Measurements from ENCODE around the gene HOXC5. TPM values are rescaled to one million over a fixed set of nuclear protein-coding genes. Genes with fewer than 3 reads are reported as not detected.

HOXC5 gene
- total and polyA plus RNA-seq, 4 donors = 3.8 to 3.9 TPM; not detected in 2

GRCh38 chr12:54045868-54046521 lies 13.1 kb downstream of the HOXC5 start:
- 63 to 81% methylated on average over 16 of the region's 16 CpGs for WGBS, 2 donors
- Histone ChIP-seq H3K27me3 (ENCODE audit: control insufficient read depth in 1 of 2, insufficient read depth in 2 of 2, low read length in 1 of 2) (no peaks in the 10 kb centered on the region), H3K4me1 (ENCODE audit: control insufficient read depth in 1 of 2, insufficient read depth in 2 of 2, low read length in 2 of 2) (no peaks in the 10 kb centered on the region), H3K9me3 (ENCODE audit: control insufficient read depth, low read length) (no peaks in the 10 kb centered on the region), H3K36me3 (ENCODE audit: control insufficient read depth in 1 of 2, insufficient read depth in 2 of 2, low read length in 1 of 2) (no peaks in the 10 kb centered on the region), H3K27ac (ENCODE audit: low read depth in 1 of 2, low read length in 2 of 2) (no peak overlapping the region), H3K4me3 (ENCODE audit: low read length in 2 of 2) (no peak overlapping the region)
- no peak for ATAC-seq (ENCODE audit: low FRiP score)
- intact Hi-C loops (cut with DNase I) = no loop called here
- no peak for DNase-seq

GRCh38 chr12:54046809-54047159 lies 13.9 kb downstream of the HOXC5 start:
- intact Hi-C loops (cut with DNase I) = no loop called here
- H3K27me3 ChIP-seq (ENCODE audit: control insufficient read depth in 1 of 2, insufficient read depth in 2 of 2, low read length in 1 of 2) = no peaks in the 10 kb centered on the region
- H3K9me3 ChIP-seq (ENCODE audit: control insufficient read depth, low read length) = no peaks in the 10 kb centered on the region
- DNase-seq (no peak), ATAC-seq (ENCODE audit: low FRiP score) (no peak)
- H3K4me3 ChIP-seq (ENCODE audit: low read length in 2 of 2) = no peak overlapping the region
- H3K4me1 ChIP-seq (ENCODE audit: control insufficient read depth in 1 of 2, insufficient read depth in 2 of 2, low read length in 2 of 2) = no peaks in the 10 kb centered on the region
- no peaks in the 10 kb centered on the region for H3K36me3 ChIP-seq (ENCODE audit: control insufficient read depth in 1 of 2, insufficient read depth in 2 of 2, low read length in 1 of 2)
- WGBS, 2 donors = 61 to 72% methylated on average over 27 of the region's 27 CpGs
- H3K27ac ChIP-seq (ENCODE audit: low read depth in 1 of 2, low read length in 2 of 2) = no peak overlapping the region

- DNase-seq (no peak), ATAC-seq (ENCODE audit: low FRiP score) (no peak)
- H3K4me1 ChIP-seq (ENCODE audit: control insufficient read depth in 1 of 2, insufficient read depth in 2 of 2, low read length in 2 of 2) = no peaks in the 10 kb centered on the region
- no peak overlapping the region for H3K27ac ChIP-seq (ENCODE audit: low read depth in 1 of 2, low read length in 2 of 2)
- intact Hi-C loops (cut with DNase I) = no loop called here
- 51 to 62% methylated on average over 61 of the region's 61 CpGs for WGBS, 2 donors
- no peaks in the 10 kb centered on the region for H3K9me3 ChIP-seq (ENCODE audit: control insufficient read depth, low read length)
- no peak overlapping the region for H3K4me3 ChIP-seq (ENCODE audit: low read length in 2 of 2)
- H3K36me3 ChIP-seq (ENCODE audit: control insufficient read depth in 1 of 2, insufficient read depth in 2 of 2, low read length in 1 of 2) = no peaks in the 10 kb centered on the region
- H3K27me3 ChIP-seq (ENCODE audit: control insufficient read depth in 1 of 2, insufficient read depth in 2 of 2, low read length in 1 of 2) = no peaks in the 10 kb centered on the region
Measured at GRCh38 chr12:54047160-54047963, 14.5 kb downstream of the HOXC5 start.

GRCh38 chr12:54047964-54048303 lies 15.1 kb downstream of the HOXC5 start:
- Histone ChIP-seq H3K4me1 (ENCODE audit: control insufficient read depth in 1 of 2, insufficient read depth in 2 of 2, low read length in 2 of 2) (no peaks in the 10 kb centered on the region), H3K9me3 (ENCODE audit: control insufficient read depth, low read length) (no peaks in the 10 kb centered on the region), H3K36me3 (ENCODE audit: control insufficient read depth in 1 of 2, insufficient read depth in 2 of 2, low read length in 1 of 2) (no peaks in the 10 kb centered on the region), H3K27ac (ENCODE audit: low read depth in 1 of 2, low read length in 2 of 2) (no peak overlapping the region), H3K27me3 (ENCODE audit: control insufficient read depth in 1 of 2, insufficient read depth in 2 of 2, low read length in 1 of 2) (no peaks in the 10 kb centered on the region), H3K4me3 (ENCODE audit: low read length in 2 of 2) (no peak overlapping the region)
- intact Hi-C loops (cut with DNase I) = no loop called here
- WGBS, 2 donors = 71 to 98% methylated on average over 8 of the region's 8 CpGs
- DNase-seq = no peak
- no peak for ATAC-seq (ENCODE audit: low FRiP score)

GRCh38 chr12:54048406-54049093 lies 15.7 kb downstream of the HOXC5 start:
- DNase-seq (no peak), ATAC-seq (ENCODE audit: low FRiP score) (no peak)
- Histone ChIP-seq H3K27me3 (ENCODE audit: control insufficient read depth in 1 of 2, insufficient read depth in 2 of 2, low read length in 1 of 2) (no peaks in the 10 kb centered on the region), H3K4me1 (ENCODE audit: control insufficient read depth in 1 of 2, insufficient read depth in 2 of 2, low read length in 2 of 2) (no peaks in the 10 kb centered on the region), H3K4me3 (ENCODE audit: low read length in 2 of 2) (no peak overlapping the region), H3K27ac (ENCODE audit: low read depth in 1 of 2, low read length in 2 of 2) (no peak overlapping the region), H3K9me3 (ENCODE audit: control insufficient read depth, low read length) (no peaks in the 10 kb centered on the region), H3K36me3 (ENCODE audit: control insufficient read depth in 1 of 2, insufficient read depth in 2 of 2, low read length in 1 of 2) (no peaks in the 10 kb centered on the region)
- WGBS, 2 donors = 70 to 96% methylated on average over 3 of the region's 3 CpGs
- intact Hi-C loops (cut with DNase I) = no loop called here

GRCh38 chr12:54049108-54049507 lies 16.3 kb downstream of the HOXC5 start:
- H3K4me1 ChIP-seq (ENCODE audit: control insufficient read depth in 1 of 2, insufficient read depth in 2 of 2, low read length in 2 of 2) = no peaks in the 10 kb centered on the region

GRCh38 chr12:54050482-54050810 lies 17.6 kb downstream of the HOXC5 start:
- no peak for DNase-seq
- no peaks in the 10 kb centered on the region for H3K9me3 ChIP-seq (ENCODE audit: control insufficient read depth, low read length)
- H3K4me3 ChIP-seq (ENCODE audit: low read length in 2 of 2) = no peak overlapping the region
- H3K4me1 ChIP-seq (ENCODE audit: control insufficient read depth in 1 of 2, insufficient read depth in 2 of 2, low read length in 2 of 2) = no peaks in the 10 kb centered on the region
- no peaks in the 10 kb centered on the region for H3K27me3 ChIP-seq (ENCODE audit: control insufficient read depth in 1 of 2, insufficient read depth in 2 of 2, low read length in 1 of 2)
- WGBS, 2 donors = 65 to 87% methylated on average over 2 of the region's 2 CpGs
- H3K36me3 ChIP-seq (ENCODE audit: control insufficient read depth in 1 of 2, insufficient read depth in 2 of 2, low read length in 1 of 2) = no peaks in the 10 kb centered on the region
- intact Hi-C loops (cut with DNase I) = no loop called here
- ATAC-seq (ENCODE audit: low FRiP score) = no peak
- no peak overlapping the region for H3K27ac ChIP-seq (ENCODE audit: low read depth in 1 of 2, low read length in 2 of 2)

More at GRCh38 chr12:54049108-54049507, 16.3 kb downstream of the HOXC5 start:
- ATAC-seq (ENCODE audit: low FRiP score) (no peak), DNase-seq (no peak)
- Histone ChIP-seq H3K27me3 (ENCODE audit: control insufficient read depth in 1 of 2, insufficient read depth in 2 of 2, low read length in 1 of 2) (no peaks in the 10 kb centered on the region), H3K27ac (ENCODE audit: low read depth in 1 of 2, low read length in 2 of 2) (no peak overlapping the region), H3K4me3 (ENCODE audit: low read length in 2 of 2) (no peak overlapping the region), H3K9me3 (ENCODE audit: control insufficient read depth, low read length) (no peaks in the 10 kb centered on the region), H3K36me3 (ENCODE audit: control insufficient read depth in 1 of 2, insufficient read depth in 2 of 2, low read length in 1 of 2) (no peaks in the 10 kb centered on the region)
- WGBS, 2 donors = 78 to 91% methylated on average over 6 of the region's 6 CpGs
- intact Hi-C loops (cut with DNase I) = no loop called here

- 72 to 89% methylated on average over 12 of the region's 12 CpGs for WGBS, 2 donors
- DNase-seq (no peak), ATAC-seq (ENCODE audit: low FRiP score) (no peak)
- H3K4me3 ChIP-seq (ENCODE audit: low read length in 2 of 2) = no peak overlapping the region
- no peaks in the 10 kb centered on the region for H3K36me3 ChIP-seq (ENCODE audit: control insufficient read depth in 1 of 2, insufficient read depth in 2 of 2, low read length in 1 of 2)
- no peaks in the 10 kb centered on the region for H3K9me3 ChIP-seq (ENCODE audit: control insufficient read depth, low read length)
- H3K27me3 ChIP-seq (ENCODE audit: control insufficient read depth in 1 of 2, insufficient read depth in 2 of 2, low read length in 1 of 2) = no peaks in the 10 kb centered on the region
- no peaks in the 10 kb centered on the region for H3K4me1 ChIP-seq (ENCODE audit: control insufficient read depth in 1 of 2, insufficient read depth in 2 of 2, low read length in 2 of 2)
- intact Hi-C loops (cut with DNase I) = no loop called here
- H3K27ac ChIP-seq (ENCODE audit: low read depth in 1 of 2, low read length in 2 of 2) = no peak overlapping the region
Measured at GRCh38 chr12:54051026-54051842, 18.4 kb downstream of the HOXC5 start.

All from aorta (tissue), 5 donors.